Hepatocyte (in vitro differentiated cells): ENCODE measurements around the gene CRTAC1. TPM values are rescaled to one million over a fixed set of nuclear protein-coding genes. Genes with fewer than 3 reads are reported as not detected.
A peak's percentile ranks its signal among the peaks of the same experiment; 100 is the strongest.

Source experiments
- DNase-seq: peaks from one replicate; pipeline ENCODE4 v3.0.0-alpha.2; 2016; ENCODE audit warnings: low spot score
- H2AFZ ChIP-seq: fragments of 200-600 bp; sonication (generic); 2 replicates; pipeline ENCODE4 v1.6.0; 2016; ENCODE audit warnings: antibody characterized with exemption, mild to moderate bottlenecking
- H3K27ac ChIP-seq: fragments of 200-600 bp; sonication (generic); 2 replicates; pipeline ENCODE4 v1.5.1; 2016; ENCODE audit warnings: mild to moderate bottlenecking
- H3K27me3 ChIP-seq: fragments of 200-600 bp; sonication (generic); 2 replicates; pipeline ENCODE4 v1.6.1; 2016
- H3K36me3 ChIP-seq: fragments of 200-600 bp; sonication (generic); replicated peaks from 2 replicates; pipeline ENCODE4 v1.5.1; 2016; ENCODE audit warnings: low read depth; ENCODE audit not compliant: insufficient read depth
- H3K4me1 ChIP-seq: fragments of 200-600 bp; sonication (generic); 2 replicates; pipeline ENCODE4 v1.5.1; 2016; ENCODE audit warnings: mild to moderate bottlenecking, moderate library complexity; ENCODE audit not compliant: insufficient read depth
- H3K4me2 ChIP-seq: fragments of 200-600 bp; sonication (generic); 2 replicates; pipeline ENCODE4 v1.6.0; 2016
- H3K4me3 ChIP-seq: fragments of 200-600 bp; sonication (generic); 2 replicates; pipeline ENCODE4 v1.5.1; 2016; ENCODE audit warnings: mild to moderate bottlenecking
- H3K79me2 ChIP-seq: fragments of 200-600 bp; sonication (generic); 2 replicates; pipeline ENCODE4 v1.6.0; 2017; ENCODE audit warnings: mild to moderate bottlenecking
- H3K9me2 ChIP-seq: fragments of 200-600 bp; sonication (generic); replicated peaks from 2 replicates; pipeline ENCODE4 v1.6.0; 2017; ENCODE audit warnings: mild to moderate bottlenecking; ENCODE audit not compliant: insufficient read depth
- H3K9me3 ChIP-seq: fragments of 200-600 bp; sonication (generic); 2 replicates; pipeline ENCODE4 v1.5.1; 2016; ENCODE audit warnings: low read depth, mild to moderate bottlenecking
- H4K20me1 ChIP-seq: fragments of 200-600 bp; sonication (generic); 2 replicates; pipeline ENCODE4 v1.6.0; 2016; ENCODE audit warnings: mild to moderate bottlenecking; ENCODE audit not compliant: insufficient read depth, poor library complexity, severe bottlenecking
- CTCF ChIP-seq: fragments of 200-600 bp; sonication (generic); IDR thresholded peaks from 2 replicates; pipeline ENCODE4 v1.5.1; 2016; ENCODE audit warnings: antibody characterized with exemption, mild to moderate bottlenecking; ENCODE audit not compliant: poor library complexity
- EZH2 ChIP-seq: fragments of 200-600 bp; sonication (generic); IDR thresholded peaks from 2 replicates; pipeline ENCODE4 v1.6.1; 2016; ENCODE audit warnings: antibody characterized with exemption, mild to moderate bottlenecking, borderline replicate concordance
- EZH2phosphoT487 ChIP-seq: fragments of 200-600 bp; sonication (generic); IDR thresholded peaks from one replicate; pipeline ENCODE4 v1.6.1; 2018; ENCODE audit warnings: antibody characterized with exemption, mild to moderate bottlenecking, low read depth, moderate library complexity; ENCODE audit not compliant: unreplicated experiment, severe bottlenecking
- WGBS: methylation state at CpG from one replicate; pipeline ENCODE4 v1.1.6; 2016; ENCODE audit warnings: low lambda C conversion rate; ENCODE audit errors: missing lambda C conversion rate; 5-methylcytosine and 5-hydroxymethylcytosine counted together
- polyA plus RNA-seq: library from polyadenylated mRNA; unstranded; fragments of >200 nt; fragmentation: Nextera tagmentation; extraction: Ambion mirVana; gene quantifications from 2 replicates; pipeline ENCODE4 v1.2.1, GENCODE V29; 2016
- total RNA-seq: library from RNA; depleted of rRNA; stranded (reverse); fragments of >200 nt; gene quantifications from 2 replicates; pipeline ENCODE4 v1.2.3, GENCODE V29; 2014

CRTAC1 gene
- total and polyA plus RNA-seq, 2 experiments from 2014 or later, result 0.47 to 0.76 TPM

- H3K9me3 ChIP-seq, result no peaks in the 10 kb centered on the region
- WGBS, result 14% methylated on average over 10 of the region's 11 CpGs
Observed at GRCh38 chr10:97914837-97915211, 115.6 kb downstream of the CRTAC1 start.

DNA sequence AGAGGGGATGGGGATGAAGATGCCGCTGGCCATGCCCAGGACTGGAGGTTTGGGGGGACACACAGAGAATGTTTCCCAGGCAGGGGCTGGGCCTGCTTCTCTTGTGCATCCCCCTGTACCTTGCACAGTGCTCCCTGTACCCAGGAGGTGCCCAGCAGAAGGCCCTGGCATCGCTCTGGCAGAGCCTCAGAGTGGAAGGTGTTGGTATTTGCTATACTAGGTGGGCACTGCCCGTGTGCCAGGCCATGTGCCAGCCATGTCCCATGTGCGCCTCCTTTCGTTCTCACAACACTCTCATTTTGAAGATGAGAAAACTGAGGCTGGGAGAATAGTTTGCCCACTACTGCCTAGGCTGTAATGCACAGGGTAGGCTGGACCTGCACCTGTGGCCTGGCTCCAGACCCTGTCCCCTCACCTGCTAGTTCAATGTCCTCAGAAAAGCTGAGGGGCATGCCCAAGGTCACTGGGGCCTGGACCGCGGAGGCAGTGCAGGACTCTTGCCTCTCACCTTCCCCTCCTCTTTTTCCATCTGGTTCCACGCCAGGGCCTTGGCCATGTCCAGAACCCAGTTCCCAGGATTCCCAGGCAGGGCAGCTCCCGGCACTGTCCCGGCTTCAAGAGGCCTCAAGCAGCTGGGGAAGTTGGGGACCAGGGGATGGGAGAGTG is 116.1 kb downstream of the CRTAC1 start:
- TF ChIP-seq CTCF (no peak), EZH2phosphoT487 (no peak), EZH2 (no peak)
- no peak overlapping the region for H3K4me2 ChIP-seq
- H2AFZ ChIP-seq, result no peak overlapping the region
- H3K9me3 ChIP-seq, result no peaks in the 10 kb centered on the region
- no peaks in the 10 kb centered on the region for H3K36me3 ChIP-seq
- WGBS, result 60% methylated on average over 10 of the region's 10 CpGs
- no peaks in the 10 kb centered on the region for H3K4me1 ChIP-seq
- no peak overlapping the region for H3K27ac ChIP-seq
- H3K9me2 ChIP-seq, result no peaks in the 10 kb centered on the region
- no peaks in the 10 kb centered on the region for H4K20me1 ChIP-seq
- H3K27me3 ChIP-seq, result peaks cover 20% of the 10 kb centered on the region
- no peak overlapping the region for H3K4me3 ChIP-seq
- no peaks in the 10 kb centered on the region for H3K79me2 ChIP-seq
- DNase-seq, result no peak

More at GRCh38 chr10:97914837-97915211, 115.6 kb downstream of the CRTAC1 start:
- H3K27me3 ChIP-seq, result peaks cover 18% of the 10 kb centered on the region
- no peaks in the 10 kb centered on the region for H3K79me2 ChIP-seq
- no peak overlapping the region for H2AFZ ChIP-seq
- no peaks in the 10 kb centered on the region for H3K4me1 ChIP-seq
- H3K36me3 ChIP-seq, result no peaks in the 10 kb centered on the region
- H3K4me3 ChIP-seq, result no peak overlapping the region
- TF ChIP-seq CTCF (peak; percentile 97), EZH2phosphoT487 (no peak)
- no peak overlapping the region for H3K27ac ChIP-seq
- no peaks in the 10 kb centered on the region for H3K9me2 ChIP-seq
- H4K20me1 ChIP-seq, result no peaks in the 10 kb centered on the region
- DNase-seq, result peak; percentile 90
- H3K4me2 ChIP-seq, result no peak overlapping the region

DNA sequence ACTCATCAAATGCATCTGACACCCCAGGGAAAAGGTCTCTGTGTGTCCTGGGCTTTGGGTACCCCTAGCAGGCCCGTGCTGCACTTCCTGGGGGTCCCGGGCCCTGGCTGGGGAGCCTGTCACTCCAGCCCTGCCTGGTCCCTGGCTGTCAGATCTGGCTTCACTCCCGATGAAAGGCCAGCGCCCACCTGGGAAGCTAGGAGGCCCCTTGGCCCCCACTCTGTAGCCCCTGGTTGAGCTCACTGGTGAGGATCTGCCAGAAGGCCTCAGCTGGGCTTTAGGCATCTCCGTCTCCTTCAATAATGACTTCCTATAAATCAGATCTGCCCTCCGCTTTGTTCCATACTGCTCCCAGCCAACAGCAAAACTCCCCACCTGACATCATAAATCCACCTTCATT is 116.8 kb downstream of the CRTAC1 start:
- H3K9me2 ChIP-seq, result no peaks in the 10 kb centered on the region
- H3K79me2 ChIP-seq, result no peaks in the 10 kb centered on the region
- no peak overlapping the region for H3K4me2 ChIP-seq
- TF ChIP-seq CTCF (no peak), EZH2phosphoT487 (no peak), EZH2 (no peak)
- no peak for DNase-seq
- no peak overlapping the region for H3K4me3 ChIP-seq
- H3K27ac ChIP-seq, result no peak overlapping the region
- no peak overlapping the region for H2AFZ ChIP-seq
- no peaks in the 10 kb centered on the region for H3K9me3 ChIP-seq
- H4K20me1 ChIP-seq, result no peaks in the 10 kb centered on the region
- no peaks in the 10 kb centered on the region for H3K4me1 ChIP-seq
- H3K36me3 ChIP-seq, result no peaks in the 10 kb centered on the region
- 84% methylated on average over 6 of the region's 6 CpGs for WGBS
- peaks cover 20% of the 10 kb centered on the region for H3K27me3 ChIP-seq
